Activated effector memory CD4-positive, alpha-beta T cell treated with Interleukin-2 at 50 U/mL for 16 hours (primary cell): ENCODE measurements around the gene GNAZ.
A peak's percentile ranks its signal among the peaks of the same experiment; 100 is the strongest.

Experiments
- DNase-seq: peaks from one replicate; pipeline ENCODE4 v3.0.0-alpha.2; 2020

The GNAZ gene

DNA sequence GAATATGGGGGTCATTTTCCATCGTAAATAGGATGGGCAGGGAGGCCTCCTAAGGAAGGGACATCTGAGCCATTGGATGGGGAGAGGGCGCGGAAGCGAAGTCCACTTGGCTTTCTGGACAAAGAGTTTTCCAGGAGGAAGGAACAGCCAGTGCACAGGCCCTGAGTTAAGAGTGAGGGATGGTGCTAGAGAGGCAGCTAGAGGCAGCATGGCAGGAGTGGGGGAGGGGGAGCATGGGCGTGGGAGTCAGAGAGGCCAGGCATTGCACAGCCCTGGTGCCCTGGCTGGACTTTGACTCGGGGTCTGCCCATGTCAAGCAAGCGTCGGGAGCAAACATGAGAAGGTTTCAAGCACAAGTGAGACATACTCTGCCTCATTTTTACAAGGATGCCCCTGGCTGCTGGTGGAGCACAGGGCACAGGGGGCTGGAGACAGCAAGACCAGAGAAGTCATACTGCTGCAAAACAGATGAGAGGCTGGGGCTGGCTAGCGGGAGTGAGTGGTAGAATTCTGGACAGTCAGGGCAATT, 9.0 kb downstream of the GNAZ start:
- no peak for DNase-seq

DNA sequence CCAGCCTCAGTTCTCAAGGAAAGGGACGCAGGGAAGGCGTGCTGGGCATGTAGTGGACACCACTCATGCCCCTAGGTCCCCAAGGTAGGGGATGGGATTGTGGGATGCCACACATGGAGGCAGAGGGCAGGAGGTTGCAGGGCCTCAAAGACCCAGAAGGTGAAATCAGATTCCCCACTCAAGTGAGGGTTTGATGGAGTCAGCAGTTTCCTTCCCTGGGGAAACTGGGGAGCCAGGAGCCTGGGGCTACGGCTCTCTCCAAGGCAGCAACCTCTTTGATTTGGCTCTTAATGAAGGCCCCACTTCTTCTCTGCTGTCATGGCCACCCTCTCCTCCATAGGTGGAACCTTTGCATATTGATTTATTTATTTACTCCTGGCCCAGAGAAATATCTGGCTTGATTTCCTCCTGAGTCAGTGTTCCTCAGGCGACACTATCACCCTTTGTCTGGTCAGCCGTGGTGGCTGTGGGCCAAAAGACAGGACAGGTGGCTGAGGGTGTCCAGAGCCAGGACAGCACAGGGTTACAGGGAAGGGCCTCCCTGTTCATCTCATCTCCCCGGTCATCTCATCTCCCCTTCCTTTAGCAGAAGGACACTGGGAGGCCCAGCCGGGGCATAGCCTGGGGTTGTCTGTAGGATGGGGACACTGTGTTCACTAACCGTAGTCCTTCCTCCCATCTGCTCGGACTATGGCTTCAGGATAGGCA, 9.6 kb downstream of the GNAZ start:
- no peak for DNase-seq

DNA sequence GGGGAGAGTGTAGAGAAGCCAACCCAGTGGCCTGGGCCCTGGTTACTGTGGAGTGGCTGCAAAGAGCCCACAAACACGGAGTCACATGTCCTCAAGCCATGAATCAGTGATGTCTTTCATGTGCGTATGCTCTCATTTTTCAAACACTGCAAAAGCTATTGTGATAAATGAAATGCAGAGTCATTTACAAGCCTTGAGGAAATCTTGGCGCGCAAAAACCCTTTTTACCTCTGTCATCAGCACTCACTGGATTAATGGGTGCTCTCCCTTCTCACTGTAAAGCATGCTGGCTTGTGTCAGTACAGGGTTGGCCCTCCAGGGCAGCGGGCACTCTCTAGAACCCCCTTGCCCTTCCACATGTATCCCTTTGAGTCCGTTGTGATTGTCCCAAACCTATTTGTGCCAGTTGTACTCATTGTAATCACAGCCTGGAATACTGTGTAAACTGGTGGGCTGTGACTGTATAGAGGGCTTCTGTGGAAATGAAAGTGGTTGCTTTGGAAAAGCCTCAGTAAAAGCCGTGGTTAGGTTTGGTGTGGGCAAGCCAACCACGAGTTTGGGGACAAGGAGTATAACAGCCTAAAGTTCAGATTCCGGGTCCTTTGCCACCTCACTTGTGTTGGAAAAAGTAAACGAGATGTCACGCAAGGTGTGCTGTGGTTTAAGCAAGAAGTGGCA, 10.4 kb downstream of the GNAZ start:
- DNase-seq: no peak

DNA sequence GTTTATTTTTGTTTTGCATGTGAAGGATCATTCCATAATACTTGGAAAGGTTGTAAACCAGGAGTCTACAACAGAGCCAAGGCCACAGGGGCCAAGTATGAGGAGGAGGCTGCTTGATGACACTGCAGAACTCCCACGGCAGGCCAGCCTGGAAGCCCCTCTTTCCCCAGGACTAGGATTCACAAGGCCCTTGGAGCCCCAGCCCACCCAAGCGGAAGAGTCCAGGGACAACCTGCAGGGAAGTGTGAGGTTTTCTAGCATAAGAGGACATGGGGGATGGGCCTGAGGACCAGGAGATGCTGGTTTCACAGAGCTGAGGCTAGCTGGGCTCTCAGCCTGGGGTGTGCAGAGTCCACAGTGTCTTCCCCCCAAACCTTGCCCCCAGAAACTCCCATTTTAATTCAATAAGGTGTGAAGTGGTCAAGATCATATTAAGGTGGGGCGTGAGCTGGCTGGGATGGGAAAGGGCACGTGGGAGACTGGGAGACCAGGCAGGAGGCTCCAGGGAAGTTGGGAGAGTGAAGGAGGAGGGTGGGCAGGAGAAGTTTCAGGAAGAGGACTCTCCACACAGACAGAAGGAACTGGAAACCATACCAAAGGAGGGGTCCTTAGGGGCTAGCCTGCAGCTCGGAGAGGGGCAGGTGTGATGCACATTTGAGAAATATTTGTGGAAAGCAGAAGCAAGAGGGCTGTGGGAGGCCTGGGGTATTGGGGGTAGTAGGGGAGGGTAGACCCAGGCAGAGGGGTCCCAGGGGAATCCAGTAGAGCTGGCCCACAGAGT, 12.4 kb downstream of the GNAZ start:
- no peak for DNase-seq

DNA sequence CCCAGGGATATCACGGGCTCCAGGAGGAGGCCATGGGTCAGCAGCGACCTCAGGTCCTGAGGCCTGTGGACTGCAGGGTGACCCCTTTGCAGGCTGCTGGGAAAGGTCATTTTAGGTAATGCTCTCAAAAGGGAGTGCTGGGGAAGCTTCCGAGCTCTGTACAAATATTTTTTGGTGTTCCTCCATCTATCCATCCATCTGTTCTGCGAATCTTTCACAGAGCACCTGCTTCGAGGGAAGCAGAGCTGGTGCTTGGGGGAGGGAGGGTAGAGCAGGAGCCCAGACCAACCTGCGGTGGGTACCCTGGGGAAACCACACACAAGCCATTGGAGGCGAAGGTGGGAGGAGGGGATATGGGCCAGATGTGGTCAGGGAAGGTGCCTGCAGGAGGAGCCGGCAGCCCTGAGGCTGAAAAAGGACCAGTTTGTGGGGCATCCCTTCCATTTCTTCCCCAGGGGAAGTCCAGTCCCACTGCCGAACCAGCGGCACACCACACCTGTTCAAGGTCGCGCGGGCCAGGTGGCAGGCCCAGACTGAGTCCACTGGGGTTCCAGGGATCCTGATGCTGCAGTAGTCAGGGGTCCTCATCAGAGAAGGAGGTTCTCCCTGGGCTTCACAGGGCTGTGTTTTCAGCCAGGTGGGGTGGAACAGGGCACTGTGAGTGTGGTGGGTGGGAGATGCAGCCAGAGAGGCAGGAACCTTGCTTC, 13.1 kb downstream of the GNAZ start:
- no peak for DNase-seq

DNA sequence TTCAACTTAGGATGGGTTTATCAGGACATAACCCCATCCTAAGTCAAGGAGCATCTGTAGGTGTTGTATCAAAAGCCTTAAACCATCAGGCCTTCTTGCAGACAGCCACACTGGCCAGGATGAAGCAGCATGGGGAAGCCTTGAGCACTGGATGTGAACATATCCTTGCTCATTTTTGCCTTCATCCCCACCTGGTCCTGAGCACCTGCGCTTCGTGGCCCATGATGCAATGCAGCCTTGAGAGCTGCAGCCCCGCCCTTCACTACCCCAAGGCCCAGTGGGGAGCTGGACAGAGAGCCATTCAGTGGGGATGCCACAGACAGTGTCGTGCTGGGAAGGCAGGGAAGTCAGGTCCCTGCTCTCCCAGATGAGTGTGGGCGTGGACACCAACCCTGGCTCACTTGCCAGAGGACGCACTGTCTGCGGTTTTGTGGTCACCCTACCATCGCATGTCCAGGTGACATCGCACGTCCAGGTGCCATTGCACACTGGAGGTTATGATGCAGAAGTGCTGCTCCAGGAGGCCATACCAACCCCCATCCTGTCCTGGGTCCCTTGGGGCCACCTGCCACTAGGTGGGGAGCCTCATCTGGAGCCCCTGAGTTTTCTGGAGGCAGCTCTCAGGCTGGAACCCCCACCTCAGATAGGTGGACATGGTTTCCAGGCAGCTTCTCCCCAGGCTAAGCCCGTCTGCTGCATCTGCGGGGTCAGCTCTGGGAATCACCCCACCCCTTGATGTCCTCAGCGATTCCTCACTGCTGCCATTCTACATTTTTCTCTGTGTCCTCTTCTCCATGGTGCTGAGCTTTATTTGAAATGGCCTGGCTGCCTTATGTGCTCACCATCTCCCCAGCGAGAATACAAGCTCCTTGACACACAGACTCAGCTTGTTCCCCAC, 14.4 kb downstream of the GNAZ start:
- DNase-seq: no peak

DNA sequence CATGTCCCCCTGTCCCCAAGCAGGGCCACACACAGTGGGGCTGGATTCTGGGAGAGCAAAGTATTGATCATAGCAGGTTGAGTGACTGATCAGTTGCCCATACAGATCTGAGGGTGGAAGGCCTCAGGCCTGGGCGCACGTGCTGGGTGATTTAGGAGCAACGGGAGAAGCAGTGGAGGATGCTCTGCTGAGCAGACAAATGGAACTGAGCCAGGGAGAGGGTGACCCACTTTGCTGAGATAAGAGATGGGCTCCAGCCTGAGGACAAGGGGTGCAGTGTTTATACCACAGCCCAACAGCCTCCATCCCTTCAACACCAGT, 15.0 kb downstream of the GNAZ start:
- DNase-seq: no peak

DNA sequence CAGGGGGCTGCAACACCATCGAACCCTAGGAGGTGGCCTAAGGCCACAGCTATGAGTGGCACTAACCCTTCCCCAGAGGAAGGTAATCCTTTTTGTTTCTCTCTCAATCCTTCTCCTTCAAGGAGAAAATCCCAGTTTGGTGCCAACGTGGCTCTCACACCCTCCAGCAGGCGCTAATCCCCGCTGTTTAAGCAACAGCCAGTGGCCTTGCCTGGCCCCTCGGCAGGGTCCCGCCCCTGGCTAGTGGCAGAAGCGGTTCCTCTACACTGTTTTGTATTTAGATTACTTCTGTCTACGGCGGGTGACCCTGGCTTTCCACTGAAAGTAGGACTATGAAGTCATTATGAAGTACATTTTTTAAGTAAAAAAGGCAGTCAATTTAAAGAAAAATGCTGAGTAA, 15.5 kb downstream of the GNAZ start:
- DNase-seq: no peak

DNA sequence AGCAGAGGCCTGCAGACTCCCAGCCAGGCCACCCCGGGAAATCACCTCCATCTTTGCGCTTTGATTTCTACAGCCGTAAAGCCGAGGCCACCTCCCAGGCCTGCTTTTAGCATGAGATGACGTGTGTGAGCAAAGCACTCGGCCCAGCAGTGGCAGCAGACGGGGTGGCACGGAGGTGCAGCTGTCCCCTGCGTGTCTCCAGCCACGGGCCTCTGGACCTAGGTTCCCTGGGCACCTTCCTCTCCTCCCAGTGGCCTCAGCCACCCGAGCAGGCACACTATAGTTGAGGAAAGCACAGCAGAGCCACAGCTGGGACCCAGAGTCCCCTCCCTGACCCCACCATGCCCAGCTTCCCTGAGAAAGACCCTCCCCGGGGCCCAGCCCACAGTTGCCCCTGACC, 15.9 kb downstream of the GNAZ start:
- DNase-seq: no peak

DNA sequence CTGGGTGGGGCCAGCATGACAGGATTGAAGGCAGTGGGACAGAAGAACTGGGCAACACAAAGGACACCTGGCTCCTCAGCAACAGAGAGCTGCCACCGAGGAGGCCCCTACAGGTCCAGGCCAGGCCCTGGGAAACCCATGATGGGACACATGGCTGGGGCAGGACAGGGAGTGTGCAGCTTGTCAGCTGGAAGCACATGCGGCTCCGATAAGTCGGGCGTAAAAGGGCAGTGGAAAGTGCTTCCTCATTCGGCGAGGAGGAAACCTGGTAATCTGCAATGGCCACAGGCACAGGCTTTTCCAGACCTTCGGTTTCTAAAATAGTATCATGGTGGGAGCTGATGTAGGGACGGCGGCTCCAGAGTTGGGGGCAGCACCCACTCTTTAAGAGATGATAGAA, 16.5 kb downstream of the GNAZ start:
- no peak for DNase-seq

DNA sequence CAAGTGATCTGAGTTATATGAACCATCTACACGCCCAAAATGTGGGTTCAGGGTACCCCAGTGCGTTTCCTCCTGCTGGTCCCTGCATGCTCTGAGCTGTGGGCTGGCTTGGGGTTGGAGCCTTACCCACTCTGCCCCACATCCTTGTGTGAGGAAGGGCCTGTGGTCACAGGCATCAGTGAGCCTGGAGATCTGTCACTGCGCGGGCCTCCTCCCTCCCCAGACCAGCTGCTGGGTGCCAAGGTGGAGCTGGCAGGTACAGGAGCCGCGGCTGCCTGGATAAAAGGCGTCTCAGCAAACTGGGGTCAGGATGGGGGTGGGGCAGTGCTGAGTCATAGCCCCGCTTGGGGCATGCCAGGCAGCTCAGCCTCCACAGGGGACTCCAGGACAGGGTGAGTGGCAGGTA, 17.9 kb downstream of the GNAZ start:
- peak; percentile 4 for DNase-seq

DNA sequence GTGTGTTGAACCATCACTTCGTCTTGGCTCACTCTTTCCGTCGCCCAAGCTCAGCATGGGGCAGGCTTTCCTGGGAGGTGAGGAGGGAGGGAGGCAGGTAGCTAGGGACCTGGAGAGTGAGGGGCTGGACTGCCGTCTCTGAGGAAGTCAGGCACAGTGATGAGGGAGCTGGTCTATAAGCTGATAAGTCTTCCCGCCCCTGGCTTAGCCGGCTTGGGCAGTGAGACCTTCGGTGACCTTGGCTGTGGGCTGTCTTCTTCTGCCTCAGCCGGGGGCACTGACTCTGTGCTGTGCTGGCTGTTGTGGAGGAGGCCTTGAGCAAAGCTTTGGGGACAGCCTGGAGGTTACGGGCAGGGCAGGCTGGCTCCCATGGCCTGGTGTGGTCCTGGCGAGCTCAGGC, 18.7 kb downstream of the GNAZ start:
- DNase-seq: no peak

DNA sequence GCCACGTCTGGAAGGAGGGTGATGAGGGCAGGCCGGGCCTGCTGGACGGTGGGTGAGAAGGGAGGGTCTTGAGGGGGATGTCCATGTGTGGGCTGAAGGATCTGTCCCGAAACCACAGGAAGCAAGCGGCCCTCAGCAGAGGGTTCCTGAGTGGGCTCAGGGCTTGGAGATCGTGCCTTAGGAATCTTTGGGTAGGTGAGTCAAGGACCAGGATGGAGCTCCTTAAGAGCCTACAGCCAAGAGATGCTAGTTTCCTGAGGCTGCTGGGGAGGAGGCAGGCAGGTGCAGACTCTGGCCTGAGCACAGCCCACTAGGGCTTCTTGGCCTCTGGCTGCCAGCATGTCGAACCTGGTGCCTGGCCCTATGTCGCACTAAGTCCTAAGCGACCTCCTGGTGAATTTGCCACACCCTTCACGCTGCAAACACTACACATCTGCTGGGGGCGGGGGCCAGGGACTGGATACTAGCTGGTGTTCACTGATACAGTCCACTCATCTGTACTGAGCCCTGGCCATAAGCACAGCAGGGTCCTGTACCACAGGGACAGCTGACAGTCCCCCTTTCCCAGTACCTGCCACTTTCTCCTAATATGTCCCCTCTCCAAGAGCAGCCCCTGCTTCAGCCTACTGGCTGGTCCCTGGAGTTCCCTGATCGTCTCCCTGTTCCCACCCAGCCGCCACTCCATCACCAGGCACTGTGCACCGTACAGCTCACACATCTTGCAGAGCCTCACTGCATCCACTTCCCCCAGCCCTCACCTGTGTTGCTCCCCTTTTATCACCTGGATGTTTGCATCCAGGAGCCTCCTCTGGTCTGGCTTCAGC, 19.5 kb downstream of the GNAZ start:
- DNase-seq: no peak

DNA sequence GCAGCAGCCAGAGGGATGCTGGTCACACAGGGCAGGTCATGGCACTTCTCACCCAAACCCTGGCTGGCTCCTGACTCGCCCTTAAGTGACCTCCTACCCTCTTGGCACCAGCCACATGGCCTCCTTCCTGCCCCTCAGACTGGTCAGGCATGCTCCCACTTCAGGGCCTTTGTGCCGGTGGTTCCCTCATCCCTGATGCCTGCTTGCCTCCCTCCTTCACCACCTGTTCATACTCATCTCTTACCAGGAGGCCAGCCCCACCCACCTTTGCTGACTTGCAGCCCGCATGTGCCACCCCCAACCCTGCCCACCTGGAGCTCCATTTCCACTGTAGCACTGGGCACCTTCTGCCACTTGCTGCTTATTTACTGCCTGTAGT, 20.1 kb downstream of the GNAZ start:
- DNase-seq: no peak

DNA sequence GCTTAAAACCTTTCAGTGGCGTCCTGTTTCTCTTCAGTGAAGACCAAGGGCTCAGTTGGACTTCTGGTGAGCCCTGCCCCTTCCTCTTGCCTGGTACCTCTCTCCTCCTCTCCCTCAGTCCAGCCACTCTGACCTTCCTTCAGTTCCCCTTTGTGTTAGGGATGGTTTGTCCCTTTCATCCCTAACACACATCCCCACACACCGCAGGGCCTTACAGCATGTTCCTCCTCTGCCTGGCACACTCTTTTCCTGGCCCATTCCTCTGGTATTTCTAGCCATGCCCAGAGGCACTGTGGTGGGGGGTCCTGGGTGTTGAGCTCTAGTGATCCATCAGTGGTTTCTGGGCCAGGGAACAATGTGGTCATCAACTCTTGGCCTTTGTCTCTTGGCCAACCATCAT, 21.4 kb downstream of the GNAZ start:
- DNase-seq: no peak

DNA sequence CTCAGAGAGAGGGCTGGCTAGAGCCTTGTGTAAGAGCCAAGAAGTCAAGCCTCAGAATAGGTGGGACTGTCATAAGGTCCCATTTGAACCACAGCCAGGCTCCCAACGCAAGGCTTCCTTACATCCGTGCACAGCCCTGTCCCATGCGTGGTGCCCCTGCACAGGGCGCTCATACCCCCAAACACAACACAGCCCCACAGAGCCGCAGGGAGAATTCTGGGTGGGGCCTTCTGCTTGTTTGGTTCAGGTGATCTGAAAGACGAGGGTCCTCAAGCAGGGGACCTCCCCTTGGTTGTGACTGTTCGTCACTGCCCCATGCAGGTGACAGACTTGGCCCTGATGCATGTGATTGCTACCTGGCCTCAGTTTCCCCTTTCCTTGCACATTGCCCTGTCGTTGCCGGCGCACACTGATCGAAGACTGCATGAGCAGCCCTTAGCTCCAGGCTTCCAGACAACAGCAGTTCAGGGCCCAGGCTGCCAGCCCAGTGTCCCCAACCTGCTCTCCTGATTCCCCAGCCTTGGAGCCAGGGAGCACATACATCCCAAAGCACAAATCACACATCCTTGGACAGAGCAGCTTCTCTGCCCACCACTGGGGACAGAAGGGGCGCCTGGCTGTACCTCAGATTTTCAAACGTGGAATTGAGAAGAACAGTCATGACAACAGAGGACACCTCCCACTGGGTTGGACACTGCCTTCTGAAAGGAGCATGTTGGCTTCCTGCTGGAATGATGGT, 22.1 kb downstream of the GNAZ start:
- DNase-seq: no peak

DNA sequence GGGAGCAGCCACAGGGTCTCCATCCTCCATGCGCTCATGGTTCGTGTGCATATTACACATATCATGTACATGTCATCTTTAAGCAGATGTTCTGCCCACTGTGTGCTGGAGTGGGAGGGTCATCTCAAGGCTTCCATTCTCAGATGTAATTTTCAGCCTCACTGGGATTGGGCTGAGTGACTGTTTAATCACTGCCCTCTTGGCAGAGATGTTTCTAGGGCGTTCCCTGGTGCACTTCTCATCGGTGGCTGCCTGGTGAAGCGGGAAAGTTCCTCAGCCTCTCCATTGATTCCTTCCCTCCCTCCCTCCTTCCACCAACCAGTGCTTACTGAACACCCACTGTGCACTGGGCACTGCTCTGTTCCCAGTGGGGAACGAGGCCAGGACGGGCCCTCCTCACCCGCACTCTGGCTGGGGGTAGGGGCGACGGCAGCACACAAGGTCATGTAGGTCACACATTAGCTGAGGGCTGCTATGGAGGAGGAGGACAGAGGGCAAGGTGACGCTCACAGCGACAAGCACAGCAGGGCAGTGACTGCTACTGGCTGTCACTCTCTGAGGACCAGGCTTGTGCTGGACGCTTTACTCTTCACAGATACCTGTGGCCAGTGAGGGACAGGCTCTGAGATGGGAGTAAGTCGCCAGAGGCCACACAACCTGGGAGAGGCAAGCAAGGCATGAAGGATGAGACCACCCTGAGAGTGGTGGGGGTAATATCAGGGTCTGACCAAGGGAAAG, 22.9 kb downstream of the GNAZ start:
- no peak for DNase-seq

DNA sequence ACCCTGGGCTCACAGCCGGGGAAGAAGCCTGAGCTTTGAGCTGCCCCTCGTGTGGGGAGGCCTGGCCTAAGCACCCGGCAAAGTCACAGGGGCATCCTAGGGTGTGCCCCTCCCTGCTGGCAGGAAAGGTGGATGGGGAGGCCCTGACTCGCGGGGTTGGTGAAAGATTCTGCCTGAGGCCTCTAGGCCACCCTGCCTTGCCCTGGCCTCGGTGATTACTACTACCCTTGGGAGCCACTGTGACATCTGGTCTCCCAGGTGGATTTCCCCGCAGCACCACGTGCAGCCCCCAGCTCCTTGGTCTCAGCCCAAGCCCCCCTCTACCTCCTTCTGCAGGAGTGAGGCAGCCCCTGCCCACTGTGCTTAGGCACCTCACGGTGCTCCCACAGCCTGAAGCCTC, 23.9 kb downstream of the GNAZ start:
- DNase-seq: no peak

DNA sequence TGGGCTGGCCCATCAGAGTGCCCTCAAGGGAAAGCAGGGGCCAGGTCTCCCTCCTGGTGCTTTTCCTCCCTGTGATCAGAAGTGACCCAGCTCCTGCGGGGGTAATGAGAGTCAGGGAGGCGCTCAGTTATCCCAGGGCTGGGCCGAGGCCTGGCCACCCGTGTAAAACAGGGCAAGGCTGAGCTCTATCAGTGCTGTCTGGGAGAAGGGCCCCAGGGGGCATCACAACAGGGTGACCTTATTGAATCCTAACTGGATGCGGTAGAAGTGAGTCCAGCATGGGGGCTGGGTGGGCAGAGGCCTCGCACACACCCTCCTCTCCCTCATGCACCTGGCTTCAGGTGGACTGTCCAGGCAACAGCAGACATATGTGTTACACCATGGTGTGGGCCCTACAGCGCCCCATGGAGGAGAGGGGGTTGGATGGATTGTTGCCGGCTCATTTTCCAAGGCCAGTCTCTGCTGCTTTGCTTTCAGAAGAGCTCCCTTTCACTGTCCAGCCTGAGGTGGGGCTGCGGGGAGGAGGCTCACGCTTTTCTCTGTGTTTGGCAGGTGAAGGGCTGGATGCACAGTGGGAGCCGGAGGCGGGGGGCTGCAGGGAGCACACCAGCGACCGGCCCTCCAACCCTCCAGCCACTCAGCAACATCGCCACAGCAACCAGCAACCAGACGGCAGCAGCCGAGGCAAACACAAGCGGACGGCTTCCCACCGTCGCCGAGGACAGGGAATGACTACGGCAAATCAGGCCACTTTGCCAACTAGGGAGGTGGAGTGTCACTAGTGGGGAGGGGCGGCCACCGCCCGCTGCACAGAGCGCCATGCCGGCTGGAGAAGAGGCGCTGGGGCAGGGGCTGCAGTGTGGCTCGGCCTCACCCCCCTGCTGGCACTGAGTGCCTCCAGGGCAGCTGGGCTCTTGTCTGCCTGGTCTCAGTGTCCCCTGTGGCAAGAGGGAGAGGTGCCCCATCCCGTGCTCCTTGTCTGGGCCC, 24.7 kb downstream of the GNAZ start:
- no peak for DNase-seq
